NCI-H460 (cell line): Measurements from ENCODE around the gene SUPT3H. TPM values are rescaled to one million over a fixed set of nuclear protein-coding genes. Genes with fewer than 3 reads are reported as not detected.
"Not testable (repeated sequence)": the region's sequence is repeated elsewhere in the genome, so short reads cannot be mapped to it uniquely, and the experiment has no call there.

Experiments used
- DNase-seq: peaks from one replicate; pipeline ENCODE4 v3.0.0-alpha.2; 2016; ENCODE audit warnings: low read depth; ENCODE audit errors: extremely low read depth
- total RNA-seq: library from RNA; depleted of rRNA; stranded (reverse); fragments of >200 nt; shearing (Covaris generic); gene quantifications from 2 replicates; pipeline ENCODE4 v1.2.3, GENCODE V29; 2014

SUPT3H gene
- total RNA-seq, 1 experiment from 2014 or later, result 5.9 TPM

GRCh38 chr6:45187836-45188235 lies 189.9 kb downstream of the SUPT3H start:
- DNase-seq, result no peak

- no peak for DNase-seq
Measured at GRCh38 chr6:45185403-45186251, 192.1 kb downstream of the SUPT3H start.

- no peak for DNase-seq
Measured at GRCh38 chr6:45184937-45185336, 192.8 kb downstream of the SUPT3H start.

GRCh38 chr6:45184040-45184439 lies 193.7 kb downstream of the SUPT3H start:
- no peak for DNase-seq

- DNase-seq, result not testable (repeated sequence)
Measured at GRCh38 chr6:45176373-45176772, 201.4 kb downstream of the SUPT3H start.

GRCh38 chr6:45175272-45175671 lies 202.5 kb downstream of the SUPT3H start:
- DNase-seq, result no peak

GRCh38 chr6:45174045-45174444 lies 203.7 kb downstream of the SUPT3H start:
- no peak for DNase-seq

GRCh38 chr6:45171380-45171779 lies 206.4 kb downstream of the SUPT3H start:
- DNase-seq, result no peak

- no peak for DNase-seq
Measured at GRCh38 chr6:45170309-45170708, 207.4 kb downstream of the SUPT3H start.

GRCh38 chr6:45169815-45170214 lies 207.9 kb downstream of the SUPT3H start:
- no peak for DNase-seq

GRCh38 chr6:45163952-45164766 lies 213.6 kb downstream of the SUPT3H start:
- no peak for DNase-seq

- no peak for DNase-seq
Measured at GRCh38 chr6:45160305-45160704, 217.4 kb downstream of the SUPT3H start.

GRCh38 chr6:45156075-45156474 lies 221.7 kb downstream of the SUPT3H start:
- DNase-seq, result no peak

GRCh38 chr6:45155341-45155894 lies 222.3 kb downstream of the SUPT3H start:
- no peak for DNase-seq

GRCh38 chr6:45154679-45155078 lies 223.1 kb downstream of the SUPT3H start:
- no peak for DNase-seq

GRCh38 chr6:45148711-45149341 lies 228.9 kb downstream of the SUPT3H start:
- no peak for DNase-seq

- DNase-seq, result no peak
Measured at GRCh38 chr6:45148278-45148677, 229.5 kb downstream of the SUPT3H start.

GRCh38 chr6:45145658-45146057 lies 232.1 kb downstream of the SUPT3H start:
- DNase-seq, result not testable (repeated sequence)

- no peak for DNase-seq
Measured at GRCh38 chr6:45138765-45139164, 239.0 kb downstream of the SUPT3H start.

GRCh38 chr6:45136495-45136894 lies 241.2 kb downstream of the SUPT3H start:
- no peak for DNase-seq
